ENCODE measurements around the gene BORCS6. TPM values are rescaled to one million over a fixed set of nuclear protein-coding genes. Genes with fewer than 3 reads are reported as not detected.

BORCS6 gene
- polyA plus RNA-seq, 3 donors: 5.4 to 14.1 (median 13.9) TPM

GRCh38 chr17:8237175-8237574 lies 47.2 kb upstream of the BORCS6 start:
- WGBS (ENCODE audit: insufficient coverage): 100% methylated on average over 5 of the region's 7 CpGs
- Histone ChIP-seq H3K36me3 (replicated peaks in 1 of 2; ENCODE audit: control insufficient read depth in 1 of 2, insufficient read depth in 2 of 2, low read length in 2 of 2) (peaks cover 53 to 90% of the 10 kb centered on the region in 2 donors), H3K9me3 (replicated peaks in 1 of 2; ENCODE audit: control insufficient read depth in 1 of 2, insufficient read depth in 1 of 2, low read length in 2 of 2) (no peaks in the 10 kb centered on the region), H3K4me1 (ENCODE audit: control insufficient read depth in 1 of 2, insufficient read depth in 2 of 2, low read length in 2 of 2) (peaks cover 8 to 10% of the 10 kb centered on the region in 2 donors), H4K20me1 (ENCODE audit: insufficient read depth, low read length) (no peaks in the 10 kb centered on the region), H3K4me3 (replicated peaks in 1 of 3; ENCODE audit: low read depth in 2 of 3, low read length in 3 of 3) (no peak overlapping the region), H3K9ac (ENCODE audit: insufficient read depth, low read length, poor library complexity, severe bottlenecking) (no peak overlapping the region), H3K79me2 (ENCODE audit: insufficient read depth, low read length) (no peaks in the 10 kb centered on the region), H3K4me2 (replicated peaks; ENCODE audit: extremely low read depth, low read length, poor library complexity, severe bottlenecking) (no peak overlapping the region), H3K27me3 (ENCODE audit: control insufficient read depth in 2 of 2, insufficient read depth in 2 of 2, low read length in 2 of 2) (no peaks in the 10 kb centered on the region), H3K27ac (ENCODE audit: low read depth in 1 of 2, low read length in 2 of 2) (no peak overlapping the region), H2AFZ (ENCODE audit: insufficient read depth, low read depth, low read length, poor library complexity, severe bottlenecking) (no peak overlapping the region)
- peaks cover 0 to 2% (median 0%) of the 10 kb centered on the region in 7 donors for H3K9me3 Mint-ChIP-seq
- H3K4me3 Mint-ChIP-seq: no peak overlapping the region
- H3K36me3 Mint-ChIP-seq: peaks cover 67 to 84% of the 10 kb centered on the region in 2 donors
- peaks cover 0 to 3% (median 0%) of the 10 kb centered on the region in 3 donors for H3K27me3 Mint-ChIP-seq (ENCODE audit: low read depth in 3 of 3)
- intact Hi-C loops (cut with micrococcal nuclease): no loop called here
- H3K27ac Mint-ChIP-seq: no peak overlapping the region
- TF ChIP-seq CTCF (IDR thresholded peaks at IDR 0.05): no peak
- no peak for DNase-seq
- peaks cover 13% of the 10 kb centered on the region for H3K4me1 Mint-ChIP-seq

GRCh38 chr17:8235676-8236075 lies 45.7 kb upstream of the BORCS6 start:
- no peak for DNase-seq
- Mint-ChIP-seq H3K9me3 (peaks cover 0 to 2% (median 0%) of the 10 kb centered on the region in 7 donors), H3K4me3 (no peak overlapping the region), H3K36me3 (peaks cover 77 to 89% of the 10 kb centered on the region in 2 donors), H3K27me3 (ENCODE audit: low read depth in 3 of 3) (peaks cover 0 to 3% (median 0%) of the 10 kb centered on the region in 3 donors), H3K27ac (no peak overlapping the region), H3K4me1 (peaks cover 13% of the 10 kb centered on the region)
- intact Hi-C loops (cut with micrococcal nuclease): no loop called here
- no peaks in the 10 kb centered on the region for H4K20me1 ChIP-seq (ENCODE audit: insufficient read depth, low read length)
- H3K79me2 ChIP-seq (ENCODE audit: insufficient read depth, low read length): no peaks in the 10 kb centered on the region
- no peaks in the 10 kb centered on the region for H3K27me3 ChIP-seq (ENCODE audit: control insufficient read depth in 2 of 2, insufficient read depth in 2 of 2, low read length in 2 of 2)
- TF ChIP-seq CTCF (IDR thresholded peaks at IDR 0.05): no peak
- no peak overlapping the region for H3K4me2 ChIP-seq (replicated peaks; ENCODE audit: extremely low read depth, low read length, poor library complexity, severe bottlenecking)
- WGBS (ENCODE audit: insufficient coverage): 100% methylated on average over 6 of the region's 7 CpGs
- no peak overlapping the region for H2AFZ ChIP-seq (ENCODE audit: insufficient read depth, low read depth, low read length, poor library complexity, severe bottlenecking)
- H3K9ac ChIP-seq (ENCODE audit: insufficient read depth, low read length, poor library complexity, severe bottlenecking): no peak overlapping the region
- no peak overlapping the region for H3K4me3 ChIP-seq (replicated peaks in 1 of 3; ENCODE audit: low read depth in 2 of 3, low read length in 3 of 3)
- H3K36me3 ChIP-seq (replicated peaks in 1 of 2; ENCODE audit: control insufficient read depth in 1 of 2, insufficient read depth in 2 of 2, low read length in 2 of 2): peaks cover 66 to 95% of the 10 kb centered on the region in 2 donors
- H3K27ac ChIP-seq (ENCODE audit: low read depth in 1 of 2, low read length in 2 of 2): no peak overlapping the region
- no peaks in the 10 kb centered on the region for H3K9me3 ChIP-seq (replicated peaks in 1 of 2; ENCODE audit: control insufficient read depth in 1 of 2, insufficient read depth in 1 of 2, low read length in 2 of 2)
- peaks cover 8 to 10% of the 10 kb centered on the region in 2 donors for H3K4me1 ChIP-seq (ENCODE audit: control insufficient read depth in 1 of 2, insufficient read depth in 2 of 2, low read length in 2 of 2)
